ENCODE measurements around the gene CEP55.

CEP55 gene

DNA sequence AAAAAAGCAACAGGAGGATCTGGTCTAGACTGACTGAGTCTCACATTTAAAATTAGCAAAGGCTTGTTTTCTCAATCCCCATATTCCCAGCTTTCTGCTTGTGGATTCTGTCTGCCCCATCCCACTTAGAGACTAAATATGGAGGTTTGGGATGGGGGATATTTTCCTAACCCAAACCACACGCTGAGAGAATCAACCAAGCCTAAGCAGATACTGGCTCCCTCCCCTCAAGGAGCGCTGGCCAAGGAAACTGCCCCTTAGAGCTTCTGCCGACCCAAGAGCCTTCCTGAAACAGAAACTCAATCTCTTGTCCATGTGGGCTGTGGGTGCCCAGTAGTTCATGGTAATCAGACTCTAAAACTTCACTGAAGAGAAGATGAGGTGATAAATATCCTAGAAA is 74.0 kb downstream of the CEP55 start:
- DNase-seq (ENCODE audit: low spot score): no peak
- H3K27ac ChIP-seq: no peak overlapping the region
- no peak overlapping the region for H3K4me3 ChIP-seq
- TF ChIP-seq, protein P1, sequence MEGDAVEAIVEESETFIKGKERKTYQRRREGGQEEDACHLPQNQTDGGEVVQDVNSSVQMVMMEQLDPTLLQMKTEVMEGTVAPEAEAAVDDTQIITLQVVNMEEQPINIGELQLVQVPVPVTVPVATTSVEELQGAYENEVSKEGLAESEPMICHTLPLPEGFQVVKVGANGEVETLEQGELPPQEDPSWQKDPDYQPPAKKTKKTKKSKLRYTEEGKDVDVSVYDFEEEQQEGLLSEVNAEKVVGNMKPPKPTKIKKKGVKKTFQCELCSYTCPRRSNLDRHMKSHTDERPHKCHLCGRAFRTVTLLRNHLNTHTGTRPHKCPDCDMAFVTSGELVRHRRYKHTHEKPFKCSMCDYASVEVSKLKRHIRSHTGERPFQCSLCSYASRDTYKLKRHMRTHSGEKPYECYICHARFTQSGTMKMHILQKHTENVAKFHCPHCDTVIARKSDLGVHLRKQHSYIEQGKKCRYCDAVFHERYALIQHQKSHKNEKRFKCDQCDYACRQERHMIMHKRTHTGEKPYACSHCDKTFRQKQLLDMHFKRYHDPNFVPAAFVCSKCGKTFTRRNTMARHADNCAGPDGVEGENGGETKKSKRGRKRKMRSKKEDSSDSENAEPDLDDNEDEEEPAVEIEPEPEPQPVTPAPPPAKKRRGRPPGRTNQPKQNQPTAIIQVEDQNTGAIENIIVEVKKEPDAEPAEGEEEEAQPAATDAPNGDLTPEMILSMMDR (IDR thresholded peaks at IDR 0.05): no peak

DNA sequence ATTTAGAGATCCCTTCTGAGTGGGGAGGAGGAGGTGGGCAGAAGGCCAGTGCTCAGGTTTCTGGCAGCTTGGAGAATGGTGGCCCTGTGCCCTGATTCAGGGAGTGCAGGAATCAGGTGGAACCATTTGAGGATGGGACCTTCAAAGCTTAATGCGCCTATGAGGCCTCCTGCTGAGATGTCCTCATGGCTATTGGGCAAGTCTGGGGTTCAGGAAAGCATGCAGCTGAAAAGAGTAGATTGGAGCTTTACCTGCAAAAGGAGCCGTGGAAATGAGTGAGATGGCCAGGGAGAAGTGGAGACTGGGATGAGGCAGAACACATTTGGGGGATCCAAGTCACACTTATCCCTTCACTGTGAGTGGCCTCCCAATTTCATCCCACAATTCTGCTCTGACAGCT is 76.2 kb downstream of the CEP55 start:
- TF ChIP-seq, protein P1 (IDR thresholded peaks at IDR 0.05): no peak
- Histone ChIP-seq H3K27ac (no peak overlapping the region), H3K4me3 (no peak overlapping the region)
- no peak for DNase-seq (ENCODE audit: low spot score)

- no peak overlapping the region for H3K27ac ChIP-seq
- H3K4me3 ChIP-seq: no peak overlapping the region
- no peak for DNase-seq (ENCODE audit: low spot score)
- TF ChIP-seq, protein P1 (IDR thresholded peaks at IDR 0.05): no peak
These were observed 76.9 kb downstream of the CEP55 start for GRCh38 chr10:93573051-93573909.

GRCh38 chr10:93573924-93574323 is 77.5 kb downstream of the CEP55 start:
- H3K27ac ChIP-seq: no peak overlapping the region
- no peak overlapping the region for H3K4me3 ChIP-seq
- TF ChIP-seq, protein P1 (IDR thresholded peaks at IDR 0.05): no peak
- no peak for DNase-seq (ENCODE audit: low spot score)

DNA sequence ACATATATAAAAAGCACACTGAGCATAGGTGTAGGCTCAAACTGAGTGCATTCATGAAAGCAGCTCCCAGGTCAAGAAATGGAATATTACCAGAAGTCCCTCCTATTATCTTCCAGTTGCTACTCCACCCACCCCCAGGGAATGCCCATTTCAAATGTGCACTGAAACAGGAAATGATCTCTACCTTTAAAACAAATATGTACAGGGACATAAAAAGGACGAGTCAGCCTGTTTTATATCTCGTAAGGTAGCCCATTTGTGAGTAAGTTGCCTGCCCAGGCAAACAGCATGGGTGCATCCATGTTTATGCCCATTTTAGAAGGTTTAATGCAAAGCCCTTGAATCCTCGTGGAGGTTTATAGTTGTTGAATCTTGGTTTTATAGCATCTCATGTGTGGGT is 80.5 kb downstream of the CEP55 start:
- no peak overlapping the region for H3K27ac ChIP-seq
- no peak overlapping the region for H3K4me3 ChIP-seq
- no peak for DNase-seq (ENCODE audit: low spot score)
- TF ChIP-seq, protein P1 (IDR thresholded peaks at IDR 0.05): no peak

GRCh38 chr10:93577565-93577964 is 81.2 kb downstream of the CEP55 start:
- no peak for DNase-seq (ENCODE audit: low spot score)
- no peak overlapping the region for H3K27ac ChIP-seq
- no peak overlapping the region for H3K4me3 ChIP-seq
- TF ChIP-seq, protein P1 (IDR thresholded peaks at IDR 0.05): no peak

All from coronary artery (tissue), 2 donors.